IMR-90 (cell line): ENCODE measurements around the gene SP7. TPM values are rescaled to one million over a fixed set of nuclear protein-coding genes. Genes with fewer than 3 reads are reported as not detected.
A peak's percentile ranks its signal among the peaks of the same experiment; 100 is the strongest.

ENCODE experiments used
- ATAC-seq: fragments of 200-7000 bp; cut with Tn5 transposase; 2 replicates; pipeline ENCODE4 v1.9.1; 2020; ENCODE audit warnings: low read depth, mild to moderate bottlenecking, moderate library complexity
- BruUV-seq: library from RNA; stranded (reverse); fragments of 400-500 nt; replicated peaks from 2 replicates; lab custom pipeline; 2021; lab: Mats Ljungman, UMichigan
- CTCF ChIA-PET: fragments of 300-600 bp; formaldehyde crosslinking; extraction: SDS; loops from one replicate; lab custom pipeline; 2021; ENCODE audit warnings: antibody characterized with exemption; lab: Yijun Ruan, JAX
- POLR2A ChIA-PET: fragments of 300-600 bp; sonication (Branson Sonifier 250); formaldehyde crosslinking; loops from one replicate; lab custom pipeline; 2022; ENCODE audit warnings: antibody characterized with exemption; ENCODE audit not compliant: unreplicated experiment; lab: Charles Lee
- DNase-seq: peaks from one replicate; pipeline ENCODE4 v3.0.0; 2013
- H2AFZ ChIP-seq: replicated peaks from 2 replicates; pipeline ENCODE3; 2013; ENCODE audit warnings: low read length, mild to moderate bottlenecking; ENCODE audit not compliant: poor library complexity
- H2AK5ac ChIP-seq: 2 replicates; pipeline ENCODE4 v1.6.1; 2013; ENCODE audit warnings: low read depth, low read length, inconsistent platforms
- H2AK9ac ChIP-seq: replicated peaks from 2 replicates; pipeline ENCODE3; 2013; ENCODE audit warnings: mild to moderate bottlenecking, low read depth, low read length, moderate library complexity; ENCODE audit not compliant: poor library complexity
- H2BK120ac ChIP-seq: 2 replicates; pipeline ENCODE4 v1.6.1; 2013; ENCODE audit warnings: low read depth, low read length, inconsistent platforms
- H2BK15ac ChIP-seq: 3 replicates; pipeline ENCODE4 v1.6.1; 2013; ENCODE audit warnings: low read depth, low read length, inconsistent platforms
- H2BK20ac ChIP-seq: 2 replicates; pipeline ENCODE4 v1.6.1; 2013; ENCODE audit warnings: low read depth, mild to moderate bottlenecking, inconsistent platforms, low read length, moderate library complexity
- H2BK5ac ChIP-seq: 2 replicates; pipeline ENCODE4 v1.6.1; 2013; ENCODE audit warnings: mild to moderate bottlenecking, low read depth, low read length, inconsistent platforms; ENCODE audit not compliant: poor library complexity, severe bottlenecking
- H3K14ac ChIP-seq: replicated peaks from 2 replicates; pipeline ENCODE4 v1.6.1; 2013; ENCODE audit warnings: low read depth, low read length, inconsistent platforms
- H3K18ac ChIP-seq: 2 replicates; pipeline ENCODE4 v1.6.1; 2013; ENCODE audit warnings: low read depth, low read length, control low read depth
- H3K23ac ChIP-seq: 2 replicates; pipeline ENCODE4 v1.6.1; 2013; ENCODE audit warnings: low read depth, low read length, inconsistent platforms
- H3K27ac ChIP-seq: 2 replicates; pipeline ENCODE4 v1.5.1; 2013; ENCODE audit warnings: mild to moderate bottlenecking, control low read depth, low read length; ENCODE audit not compliant: insufficient read depth
- H3K27me3 ChIP-seq: 2 replicates; pipeline ENCODE4 v1.6.1; 2013; ENCODE audit warnings: low read length; ENCODE audit not compliant: control insufficient read depth, insufficient read depth
- H3K36me3 ChIP-seq: 2 replicates; pipeline ENCODE4 v1.6.1; 2013; ENCODE audit warnings: low read length, mixed read lengths; ENCODE audit not compliant: control insufficient read depth, insufficient read depth
- H3K4ac ChIP-seq: 2 replicates; pipeline ENCODE4 v1.6.1; 2013; ENCODE audit warnings: low read depth, low read length, inconsistent platforms
- H3K4me1 ChIP-seq: 2 replicates; pipeline ENCODE4 v1.6.1; 2013; ENCODE audit warnings: low read length, mixed read lengths; ENCODE audit not compliant: control insufficient read depth, insufficient read depth
- H3K4me2 ChIP-seq: 2 replicates; pipeline ENCODE4 v1.6.1; 2013; ENCODE audit warnings: low read depth, mild to moderate bottlenecking, control low read depth, low read length, moderate library complexity
- H3K4me3 ChIP-seq: 2 replicates; pipeline ENCODE4 v1.5.1; 2013; ENCODE audit warnings: low read depth, mild to moderate bottlenecking, control low read depth, low read length, moderate library complexity; ENCODE audit not compliant: insufficient read depth
- H3K56ac ChIP-seq: 2 replicates; pipeline ENCODE4 v1.6.1; 2013; ENCODE audit warnings: low read length, inconsistent platforms; ENCODE audit not compliant: insufficient read depth; ENCODE audit errors: extremely low read depth
- H3K79me1 ChIP-seq, 2 experiments: 2 replicates each; pipeline ENCODE4 v1.6.1; 2013; ENCODE audit warnings: low read length in 2 of 2, inconsistent platforms in 1 of 2, low read depth in 1 of 2
- H3K9ac ChIP-seq: 2 replicates; pipeline ENCODE4 v1.6.1; 2013; ENCODE audit warnings: low read depth, low read length, control low read depth
- H3K9me1 ChIP-seq: 2 replicates; pipeline ENCODE4 v1.6.1; 2013; ENCODE audit warnings: low read length, inconsistent platforms; ENCODE audit not compliant: insufficient read depth
- H3K9me3 ChIP-seq: 2 replicates; pipeline ENCODE4 v1.6.1; 2013; ENCODE audit warnings: low read length; ENCODE audit not compliant: control insufficient read depth, insufficient read depth
- H4K20me1 ChIP-seq: 2 replicates; pipeline ENCODE4 v1.6.1; 2013; ENCODE audit warnings: low read length, inconsistent platforms; ENCODE audit not compliant: insufficient read depth
- H4K5ac ChIP-seq: 2 replicates; pipeline ENCODE4 v1.6.1; 2013; ENCODE audit warnings: mild to moderate bottlenecking, low read depth, low read length, control low read depth
- H4K8ac ChIP-seq, 2 experiments: 2 replicates each; pipeline ENCODE4 v1.6.1; 2013; ENCODE audit warnings: low read depth in 2 of 2, low read length in 2 of 2, control low read depth in 1 of 2, inconsistent platforms in 1 of 2
- H4K91ac ChIP-seq: 2 replicates; pipeline ENCODE4 v1.6.1; 2013; ENCODE audit warnings: low read depth, low read length, inconsistent platforms; ENCODE audit not compliant: insufficient read depth
- BHLHE40 ChIP-seq: fragments of 150-350 bp; IDR thresholded peaks from 2 replicates; pipeline ENCODE4 v1.6.1; 2016; ENCODE audit warnings: mild to moderate bottlenecking, low read depth, low read length
- CTCF ChIP-seq: conservative IDR thresholded peaks from 2 replicates; pipeline ENCODE4 v1.5.1; 2012; ENCODE audit warnings: mild to moderate bottlenecking, low read depth, low read length, improper control_type of control experiment
- ELK1 ChIP-seq: fragments of 150-350 bp; IDR thresholded peaks from 2 replicates; pipeline ENCODE4 v1.6.1; 2016; ENCODE audit warnings: low read depth, mild to moderate bottlenecking, low read length, moderate library complexity, borderline replicate concordance
- RAD21 ChIP-seq: IDR thresholded peaks from 2 replicates; pipeline ENCODE4 v1.6.1; 2012; ENCODE audit warnings: low read length, improper control_type of control experiment
- SMC3 ChIP-seq: fragments of 150-350 bp; IDR thresholded peaks from 2 replicates; pipeline ENCODE4 v1.6.1; 2016; ENCODE audit warnings: low read depth, mild to moderate bottlenecking, antibody characterized with exemption, low read length, moderate library complexity
- WGBS, 2 experiments: methylation state at CpG; one replicate each; pipeline versions ENCODE4 v1.1.5 to v1.1.7; 2013; ENCODE audit warnings: missing lambda C conversion rate in 2 of 2; ENCODE audit not compliant: insufficient read length in 1 of 2; ENCODE audit errors: extremely low coverage in 2 of 2; 5-methylcytosine and 5-hydroxymethylcytosine counted together
- dilution Hi-C: fragments of 300-500 bp; cut with HindIII; formaldehyde crosslinking; loops from one replicate; pipeline ENCODE4 v1.14.3; 2018; ENCODE audit warnings: low sequenced_read_pairs; ENCODE audit not compliant: unreplicated experiment
- in situ Hi-C: fragments of 300-500 bp; cut with MboI; formaldehyde crosslinking; loops from 3 replicates; pipeline ENCODE4 v1.14.3; 2019; ENCODE audit warnings: low sequenced_read_pairs, inconsistent platforms, mixed read lengths
- intact Hi-C: fragments of 100-400 bp; cut with micrococcal nuclease; formaldehyde crosslinking; loops from 2 replicates; pipeline ENCODE4 v1.10.0; 2022
- polyA plus RNA-seq, 3 experiments: library from polyadenylated mRNA; depleted of rRNA; stranded (reverse); fragments of >200 nt; gene quantifications; 2 replicates each; pipeline ENCODE4 v1.2.3, GENCODE V29; 2012; ENCODE audit warnings: low replicate concordance in 1 of 3
- total RNA-seq: library from RNA; depleted of rRNA; stranded (reverse); fragments of >200 nt; gene quantifications from 2 replicates; pipeline ENCODE4 v1.2.3, GENCODE V29; 2012

The SP7 gene
- total and polyA plus RNA-seq, 2 of the 4 experiments (the other 2 are of a cell fraction), result not detected

GRCh38 chr12:53287741-53288216, 48.4 kb downstream of the SP7 start:
- TF ChIP-seq RAD21 (peak; percentile 75), CTCF (peak; percentile 71), SMC3 (peak; percentile 85), ELK1 (no peak), BHLHE40 (no peak)
- in situ Hi-C loops, result loop anchor here (5.0 kb wide), 1 partner anchor 75 kb away; no protein-coding TSS in a partner anchor
- 91% methylated on average over 9 of the region's 11 CpGs; no CpG with 5 or more reads in 1 of the 2 experiments for WGBS, 2 experiments

More at GRCh38 chr12:53287741-53288216, 48.4 kb downstream of the SP7 start:
- Histone ChIP-seq H2AK9ac (peak overlapping the region; percentile 81), H3K23ac (no peak overlapping the region), H3K4me2 (no peak overlapping the region), H3K27me3 (no peaks in the 10 kb centered on the region), H3K9ac (no peak overlapping the region), H3K18ac (no peak overlapping the region), H3K4me1 (peaks cover 22% of the 10 kb centered on the region), H4K8ac (no peak overlapping the region), H2BK15ac (no peak overlapping the region), H2AK5ac (peak overlapping the region; percentile 36; the same call in 1 of the 2 replicates), H3K27ac (no peak overlapping the region), H2BK20ac (no peak overlapping the region), H3K56ac (no peak overlapping the region), H4K5ac (no peak overlapping the region), H4K20me1 (no peaks in the 10 kb centered on the region), H3K36me3 (peaks cover 2% of the 10 kb centered on the region), H2BK120ac (no peak overlapping the region), H4K91ac (no peak overlapping the region), H3K4ac (no peak overlapping the region), H3K14ac (no peak overlapping the region), H2BK5ac (peak overlapping the region; percentile 2), H3K9me3 (no peaks in the 10 kb centered on the region), H3K79me1 (peaks cover 0 to 28% of the 10 kb centered on the region in 2 experiments; a peak in 2 of 4 replicates), H2AFZ (peak overlapping the region; percentile 53), H3K9me1 (peaks cover 10% of the 10 kb centered on the region; the same call in 1 of the 2 replicates), H3K4me3 (no peak overlapping the region)
- CTCF ChIA-PET, result interaction anchor here (1.0 to 1.6 kb wide), 5 partner anchors 19 to 222 kb away, joined by 3 to 5 read pairs (median 3); no protein-coding TSS in a partner anchor
- peak; percentile 84 for ATAC-seq
- peak; percentile 61 for DNase-seq
- intact Hi-C loops (loop anchor here (1.0 kb wide), 2 partner anchors 69 to 74 kb away; no protein-coding TSS in a partner anchor), dilution Hi-C loops (no loop called here)
- POLR2A ChIA-PET, result no interaction called here
- no TSS peak for BruUV-seq
